Activated naive CD8-positive, alpha-beta T cell treated with anti-CD3 and anti-CD28 coated beads, Interleukin-2, amount 50 U/mL, for 24 hours (primary cell): ENCODE data around the gene ADORA2A.
"Not testable (repeated sequence)": the region's sequence is repeated elsewhere in the genome, so short reads cannot be mapped to it uniquely, and the experiment has no call there.

Source experiments
- ATAC-seq: fragments of 150-1000 bp; cut with Tn5 transposase; one replicate; pipeline ENCODE4 v1.10.0; 2021
- DNase-seq: peaks from one replicate; pipeline ENCODE4 v3.0.0; 2021
- H3K27ac Mint-ChIP-seq: one replicate; pipeline ENCODE4 v1.8.0; 2021; ENCODE audit warnings: mild to moderate bottlenecking, mixed read lengths
- H3K27me3 Mint-ChIP-seq: one replicate; pipeline ENCODE4 v1.8.0; 2021; ENCODE audit warnings: mixed read lengths
- H3K36me3 Mint-ChIP-seq: one replicate; pipeline ENCODE4 v1.8.0; 2021; ENCODE audit warnings: low read depth, mixed read lengths
- H3K4me1 Mint-ChIP-seq: one replicate; pipeline ENCODE4 v1.8.0; 2021; ENCODE audit warnings: mixed read lengths
- H3K4me3 Mint-ChIP-seq: one replicate; pipeline ENCODE4 v1.8.0; 2021; ENCODE audit warnings: mild to moderate bottlenecking, moderate library complexity, mixed read lengths
- H3K9me3 Mint-ChIP-seq: one replicate; pipeline ENCODE4 v1.8.0; 2021; ENCODE audit warnings: mixed read lengths

The ADORA2A gene

DNA sequence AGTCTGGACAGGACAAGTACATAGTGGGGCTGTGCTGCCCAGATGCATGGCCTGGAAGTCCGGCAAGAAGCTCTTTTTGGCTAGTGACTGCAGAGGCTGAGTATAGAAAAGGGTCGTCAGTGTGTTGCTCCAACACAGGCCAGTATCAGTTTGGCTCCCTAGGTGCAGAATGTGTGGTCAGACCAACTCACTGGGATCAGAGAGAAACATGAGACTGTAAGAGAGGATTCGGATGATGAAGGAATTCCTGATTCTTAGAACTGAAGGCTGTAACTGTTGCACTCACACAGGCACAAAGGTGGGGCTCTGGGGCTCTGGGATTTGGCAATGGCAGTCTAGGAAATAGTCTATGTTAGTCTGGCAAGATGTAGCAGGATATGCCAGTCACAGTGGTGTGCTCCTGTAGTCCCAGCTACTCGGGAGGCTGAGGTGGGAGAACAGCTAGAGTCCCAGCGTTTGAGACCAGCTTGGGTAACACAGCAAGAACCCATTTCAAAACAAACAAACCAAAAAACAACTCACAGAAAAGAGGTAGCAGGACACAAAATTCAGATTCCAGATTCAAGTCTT is 56.7 kb downstream of the ADORA2A start:
- no peak overlapping the region for H3K27ac Mint-ChIP-seq
- peaks cover 21% of the 10 kb centered on the region for H3K4me1 Mint-ChIP-seq
- ATAC-seq = no peak

DNA sequence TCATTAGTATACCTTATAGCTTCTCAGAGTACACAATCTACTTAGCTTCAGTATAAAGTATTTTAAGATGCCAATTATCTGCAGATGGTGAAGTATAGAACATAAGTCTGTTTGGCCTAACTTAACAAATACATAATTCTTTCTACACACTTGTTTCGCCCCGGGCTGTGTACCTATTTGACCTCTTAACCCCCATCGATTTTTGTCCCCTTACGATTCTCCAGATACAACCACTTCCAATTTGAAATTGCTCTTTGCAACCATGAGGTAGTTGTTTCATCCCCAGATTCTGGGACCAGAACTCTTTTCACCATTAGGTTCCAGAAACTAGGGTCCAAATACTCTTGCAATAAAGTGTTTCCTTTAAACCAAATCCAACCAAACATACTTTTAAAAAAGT is 57.8 kb downstream of the ADORA2A start:
- no peaks in the 10 kb centered on the region for H3K9me3 Mint-ChIP-seq
- no peak for ATAC-seq
- peaks cover 2% of the 10 kb centered on the region for H3K27me3 Mint-ChIP-seq
- H3K4me3 Mint-ChIP-seq = no peak overlapping the region
- H3K27ac Mint-ChIP-seq = no peak overlapping the region
- H3K36me3 Mint-ChIP-seq = no peaks in the 10 kb centered on the region
- DNase-seq = no peak
- peaks cover 21% of the 10 kb centered on the region for H3K4me1 Mint-ChIP-seq

More for the DNA sequence above, 56.7 kb downstream of the ADORA2A start:
- Mint-ChIP-seq H3K4me3 (no peak overlapping the region), H3K9me3 (no peaks in the 10 kb centered on the region), H3K27me3 (peaks cover 2% of the 10 kb centered on the region), H3K36me3 (no peaks in the 10 kb centered on the region)
- no peak for DNase-seq

- peaks cover 2% of the 10 kb centered on the region for H3K27me3 Mint-ChIP-seq
- no peak for ATAC-seq
- no peaks in the 10 kb centered on the region for H3K36me3 Mint-ChIP-seq
- no peaks in the 10 kb centered on the region for H3K9me3 Mint-ChIP-seq
- no peak for DNase-seq
- H3K4me3 Mint-ChIP-seq = no peak overlapping the region
- H3K27ac Mint-ChIP-seq = no peak overlapping the region
- H3K4me1 Mint-ChIP-seq = peaks cover 21% of the 10 kb centered on the region
Observed at GRCh38 chr22:24485608-24486007, 58.2 kb downstream of the ADORA2A start.

DNA sequence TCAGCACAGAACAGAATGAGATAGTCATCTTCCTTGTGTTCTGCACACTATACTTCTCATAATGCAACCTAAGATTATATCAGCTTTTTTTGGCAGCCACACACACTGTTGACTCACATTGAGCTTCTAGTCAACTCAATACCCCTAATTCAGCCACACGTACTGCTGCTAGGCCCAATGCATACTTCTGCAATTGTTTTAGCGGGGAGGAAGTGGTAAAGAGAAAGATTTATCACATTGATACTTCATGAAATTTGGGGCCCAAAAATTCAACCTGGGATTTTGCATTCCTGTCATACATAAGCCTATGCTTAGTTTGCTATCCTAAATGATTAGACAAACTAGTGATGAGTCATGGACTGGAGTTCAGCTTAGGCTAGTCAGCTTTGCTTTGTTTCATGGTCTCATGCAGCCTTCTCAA is 59.1 kb downstream of the ADORA2A start:
- DNase-seq (no peak), ATAC-seq (peak; percentile 91)
- no peaks in the 10 kb centered on the region for H3K36me3 Mint-ChIP-seq
- no peak overlapping the region for H3K4me3 Mint-ChIP-seq
- no peaks in the 10 kb centered on the region for H3K9me3 Mint-ChIP-seq
- H3K27me3 Mint-ChIP-seq = peaks cover 2% of the 10 kb centered on the region
- no peak overlapping the region for H3K27ac Mint-ChIP-seq
- H3K4me1 Mint-ChIP-seq = peaks cover 21% of the 10 kb centered on the region

DNA sequence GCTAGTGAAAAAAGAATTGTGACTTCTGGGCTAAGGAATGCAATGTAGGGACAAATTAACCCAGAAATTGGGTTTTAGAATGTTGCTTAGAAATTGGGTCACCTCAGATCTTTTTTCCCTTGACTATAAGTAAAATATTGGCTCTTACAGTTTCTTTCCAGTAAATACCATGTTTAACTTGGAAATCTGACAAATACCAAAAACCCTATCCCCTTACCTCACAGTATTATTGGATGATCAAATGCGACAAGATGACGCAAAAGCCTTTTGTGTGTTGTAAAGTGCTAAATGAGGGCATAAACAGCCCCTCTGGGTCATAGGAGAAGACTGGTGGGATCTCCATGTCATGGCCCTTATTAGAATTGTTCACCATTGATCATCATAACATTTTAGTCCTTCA is 61.6 kb downstream of the ADORA2A start:
- peaks cover 14% of the 10 kb centered on the region for H3K27me3 Mint-ChIP-seq
- no peak overlapping the region for H3K27ac Mint-ChIP-seq
- H3K36me3 Mint-ChIP-seq = no peaks in the 10 kb centered on the region
- ATAC-seq (no peak), DNase-seq (no peak)
- H3K4me1 Mint-ChIP-seq = peaks cover 12% of the 10 kb centered on the region
- H3K9me3 Mint-ChIP-seq = no peaks in the 10 kb centered on the region
- H3K4me3 Mint-ChIP-seq = no peak overlapping the region

DNA sequence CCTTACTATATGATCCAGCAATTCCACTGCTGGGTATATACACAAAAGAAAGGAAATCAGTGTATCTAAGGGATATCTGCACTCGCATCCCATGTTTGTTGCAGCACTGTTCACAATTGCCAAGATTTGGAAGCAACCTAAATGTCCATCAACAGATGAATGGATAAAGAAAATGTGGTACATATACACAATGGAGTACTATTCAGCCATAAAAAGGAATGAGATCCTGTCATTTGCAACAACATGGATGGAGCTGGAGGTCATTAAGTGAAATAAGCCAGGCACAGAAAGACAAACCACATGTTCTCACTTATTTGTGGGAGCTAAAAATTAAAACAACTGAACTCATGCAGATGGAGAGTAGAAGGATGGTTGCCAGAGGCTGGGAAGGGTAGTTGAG is 62.0 kb downstream of the ADORA2A start:
- H3K4me3 Mint-ChIP-seq, ATAC-seq, H3K9me3 Mint-ChIP-seq, H3K27ac Mint-ChIP-seq, DNase-seq, H3K36me3 Mint-ChIP-seq: not testable (repeated sequence)
- peaks cover 16% of the 10 kb centered on the region for H3K27me3 Mint-ChIP-seq
- H3K4me1 Mint-ChIP-seq = peaks cover 12% of the 10 kb centered on the region
